ENCODE data around the gene LNX2. TPM values are rescaled to one million over a fixed set of nuclear protein-coding genes. Genes with fewer than 3 reads are reported as not detected.

LNX2 gene
- total and polyA plus RNA-seq, 2 of the 4 experiments (the other 2 are of a cell fraction): 3.1 to 7.2 TPM

GRCh38 chr13:27621366-27622101 lies 1.2 kb upstream of the LNX2 start, which contains the start of gene POLR1D (continued):
- TF ChIP-seq FOS (IDR thresholded peaks at IDR 0.05; ENCODE audit: low read depth, low read length) (no peak), RAD21 (IDR thresholded peaks at IDR 0.05; ENCODE audit: low read length) (no peak), RFX5 (IDR thresholded peaks at IDR 0.05; ENCODE audit: low read depth, low read length) (no peak)

GRCh38 chr13:27621116-27621365 lies 712 bp upstream of the LNX2 start:
- CTCF ChIA-PET: interaction anchor here (2.3 kb wide), 1 partner anchor 88 kb away, joined by 10 read pairs; no protein-coding TSS in a partner anchor
- TF ChIP-seq ELK1 (IDR thresholded peaks at IDR 0.05; ENCODE audit: borderline replicate concordance, low read depth, low read length) (no peak), MAZ (IDR thresholded peaks at IDR 0.05; ENCODE audit: borderline replicate concordance, low read depth, low read length) (no peak), CEBPB (IDR thresholded peaks at IDR 0.05; ENCODE audit: low read depth, low read length) (no peak), MAFK (IDR thresholded peaks at IDR 0.05; ENCODE audit: low read depth, low read length) (no peak), FOS (IDR thresholded peaks at IDR 0.05; ENCODE audit: low read depth, low read length) (no peak), RFX5 (IDR thresholded peaks at IDR 0.05; ENCODE audit: low read depth, low read length) (no peak), USF2 (IDR thresholded peaks at IDR 0.05; ENCODE audit: low read depth, low read length) (no peak), CTCF (conservative IDR thresholded peaks at IDR 0.05; ENCODE audit: low read depth, low read length) (no peak), RCOR1 (IDR thresholded peaks at IDR 0.05; ENCODE audit: insufficient replicate concordance, low read length) (no peak), MXI1 (IDR thresholded peaks at IDR 0.05; ENCODE audit: borderline replicate concordance, low read depth, low read length) (no peak), CHD1 (IDR thresholded peaks at IDR 0.05; ENCODE audit: low read depth, low read length) (no peak)

More at GRCh38 chr13:27621116-27621365, 712 bp upstream of the LNX2 start:
- peaks cover 9% of the 10 kb centered on the region for H3K9me1 ChIP-seq (ENCODE audit: insufficient read depth, low read length)
- no peaks in the 10 kb centered on the region for H3K4me1 ChIP-seq (ENCODE audit: control insufficient read depth, insufficient read depth, low read length)
- ATAC-seq (ENCODE audit: low read depth): no peak
- H3K9ac ChIP-seq (ENCODE audit: low read depth, low read length): peak overlapping the region; percentile 29
- peak overlapping the region; percentile 61 for H3K27ac ChIP-seq (ENCODE audit: insufficient read depth, low read length)
- H3K4ac ChIP-seq (ENCODE audit: low read depth, low read length): peak overlapping the region; percentile 13; the same call in 1 of the 2 replicates
- H3K56ac ChIP-seq (ENCODE audit: extremely low read depth, insufficient read depth, low read length): no peak overlapping the region
- DNase-seq: no peak
- H2AFZ ChIP-seq (replicated peaks; ENCODE audit: low read length, poor library complexity): peak overlapping the region; percentile 97
- H3K4me2 ChIP-seq (ENCODE audit: low read depth, low read length): peak overlapping the region; percentile 94
- H2BK5ac ChIP-seq (ENCODE audit: low read depth, low read length, poor library complexity, severe bottlenecking): peak overlapping the region; percentile 5
- H2AK9ac ChIP-seq (replicated peaks; ENCODE audit: low read depth, low read length, poor library complexity): peak overlapping the region; percentile 92
- H2BK15ac ChIP-seq (ENCODE audit: low read depth, low read length): no peak overlapping the region
- no peak overlapping the region for H4K5ac ChIP-seq (ENCODE audit: low read depth, low read length)
- dilution Hi-C loops (cut with HindIII; ENCODE audit: low sequenced_read_pairs, unreplicated experiment): no loop called here
- H2BK20ac ChIP-seq (ENCODE audit: low read depth, low read length): no peak overlapping the region
- WGBS, 2 experiments (ENCODE audit: extremely low coverage in 2 of 2, insufficient read length in 1 of 2): 0% methylated on average over 2 of the region's 8 CpGs; no CpG with 5 or more reads in 1 of the 2 experiments
- H4K91ac ChIP-seq (ENCODE audit: insufficient read depth, low read depth, low read length): no peak overlapping the region
- 0 out of 2 replicates have a peak overlapping the region, but pooled peaks have one; percentile 63 for H3K23ac ChIP-seq (ENCODE audit: low read depth, low read length)
- peaks cover 47 to 63% of the 10 kb centered on the region in 2 experiments for H3K79me1 ChIP-seq (ENCODE audit: low read depth in 1 of 2, low read length in 2 of 2)
- H4K20me1 ChIP-seq (ENCODE audit: insufficient read depth, low read length): peaks cover 13% of the 10 kb centered on the region; the same call in 1 of the 2 replicates
- H2BK120ac ChIP-seq (ENCODE audit: low read depth, low read length): no peak overlapping the region
- no peak overlapping the region for H3K14ac ChIP-seq (replicated peaks; ENCODE audit: low read depth, low read length)
- no TSS peak for BruUV-seq (replicated peaks)
- POLR2A ChIA-PET (ENCODE audit: unreplicated experiment): no interaction called here
- H3K27me3 ChIP-seq (ENCODE audit: control insufficient read depth, insufficient read depth, low read length): no peaks in the 10 kb centered on the region
- no peak overlapping the region for H3K18ac ChIP-seq (ENCODE audit: low read depth, low read length)
- no peaks in the 10 kb centered on the region for H3K9me3 ChIP-seq (ENCODE audit: control insufficient read depth, insufficient read depth, low read length)
- H3K36me3 ChIP-seq (ENCODE audit: control insufficient read depth, insufficient read depth, low read length): peaks cover 7% of the 10 kb centered on the region; the same call in 1 of the 2 replicates
- peak overlapping the region; percentile 99 for H3K4me3 ChIP-seq (ENCODE audit: insufficient read depth, low read depth, low read length)
- in situ Hi-C loops (cut with MboI; ENCODE audit: low sequenced_read_pairs): loop anchor here (25.0 kb wide), 1 partner anchor 634 kb away; no protein-coding TSS in a partner anchor
- intact Hi-C loops (cut with micrococcal nuclease): loop anchor here (2.0 to 10.0 kb wide), 4 partner anchors 44 to 246 kb away; partner anchors contain the start of gene GSX1
- H2AK5ac ChIP-seq (ENCODE audit: low read depth, low read length): no peak overlapping the region
- peak overlapping the region; percentile 36 to 56; a peak in 2 of 4 replicates for H4K8ac ChIP-seq (ENCODE audit: low read depth in 2 of 2, low read length in 2 of 2)
